Smooth muscle cell (in vitro differentiated cells): Measurements from ENCODE around the gene ARID5B. TPM values are rescaled to one million over a fixed set of nuclear protein-coding genes. Genes with fewer than 3 reads are reported as not detected.

Experiments
- DNase-seq: peaks from one replicate; lab custom pipeline; 2025; ENCODE audit not compliant: unreplicated experiment; lab: John Stamatoyannopoulos, UW
- H2AFZ ChIP-seq: fragments of 200-600 bp; sonication (generic); 2 replicates; pipeline ENCODE4 v1.6.0; 2016; ENCODE audit warnings: antibody characterized with exemption, low read depth, mild to moderate bottlenecking
- H3F3A ChIP-seq: fragments of 200-600 bp; sonication (generic); 2 replicates; pipeline ENCODE4 v1.6.0; 2017; ENCODE audit warnings: antibody characterized with exemption, low read depth
- H3K27ac ChIP-seq: fragments of 200-600 bp; sonication (generic); 2 replicates; pipeline ENCODE4 v1.5.1; 2016; ENCODE audit warnings: low read depth, mild to moderate bottlenecking
- H3K27me3 ChIP-seq: fragments of 200-600 bp; sonication (generic); 2 replicates; pipeline ENCODE4 v1.6.1; 2016; ENCODE audit warnings: low read depth, mild to moderate bottlenecking
- H3K36me3 ChIP-seq: fragments of 200-600 bp; sonication (generic); 2 replicates; pipeline ENCODE4 v1.5.1; 2016; ENCODE audit warnings: low read depth
- H3K4me1 ChIP-seq: fragments of 200-600 bp; sonication (generic); 2 replicates; pipeline ENCODE4 v1.5.1; 2016; ENCODE audit warnings: low read depth
- H3K4me2 ChIP-seq: fragments of 200-600 bp; sonication (generic); 2 replicates; pipeline ENCODE4 v1.6.0; 2016; ENCODE audit warnings: mild to moderate bottlenecking
- H3K4me3 ChIP-seq: fragments of 200-600 bp; sonication (generic); 2 replicates; pipeline ENCODE4 v1.5.1; 2016; ENCODE audit warnings: mild to moderate bottlenecking
- H3K79me2 ChIP-seq: fragments of 200-600 bp; sonication (generic); 2 replicates; pipeline ENCODE4 v1.6.0; 2016; ENCODE audit warnings: low read depth, mild to moderate bottlenecking
- H3K9ac ChIP-seq: fragments of 200-600 bp; sonication (generic); 2 replicates; pipeline ENCODE4 v1.6.0; 2016; ENCODE audit warnings: low read depth
- H3K9me3 ChIP-seq: fragments of 200-600 bp; sonication (generic); replicated peaks from 2 replicates; pipeline ENCODE4 v1.5.1; 2016; ENCODE audit warnings: low read depth
- H4K20me1 ChIP-seq: fragments of 200-600 bp; sonication (generic); 2 replicates; pipeline ENCODE4 v1.6.0; 2016; ENCODE audit warnings: low read depth
- CTCF ChIP-seq: fragments of 200-600 bp; sonication (generic); IDR thresholded peaks from 2 replicates; pipeline ENCODE4 v1.5.1; 2017; ENCODE audit warnings: borderline replicate concordance, mild to moderate bottlenecking, antibody characterized with exemption; ENCODE audit not compliant: insufficient read depth, poor library complexity, severe bottlenecking
- WGBS: methylation state at CpG from one replicate; pipeline ENCODE4 v1.1.7; 2016; ENCODE audit warnings: low lambda C conversion rate; 5-methylcytosine and 5-hydroxymethylcytosine counted together
- polyA plus RNA-seq: library from polyadenylated mRNA; unstranded; fragments of >200 nt; fragmentation: Nextera tagmentation; extraction: Ambion mirVana; gene quantifications from 2 replicates; pipeline ENCODE4 v1.2.1, GENCODE V29; 2016
- total RNA-seq: library from RNA; depleted of rRNA; stranded (reverse); fragments of >200 nt; gene quantifications from 2 replicates; pipeline ENCODE4 v1.2.3, GENCODE V29; 2014

ARID5B gene
- total and polyA plus RNA-seq, 2 experiments from 2014 or later = 49.0 to 67.6 TPM

DNA sequence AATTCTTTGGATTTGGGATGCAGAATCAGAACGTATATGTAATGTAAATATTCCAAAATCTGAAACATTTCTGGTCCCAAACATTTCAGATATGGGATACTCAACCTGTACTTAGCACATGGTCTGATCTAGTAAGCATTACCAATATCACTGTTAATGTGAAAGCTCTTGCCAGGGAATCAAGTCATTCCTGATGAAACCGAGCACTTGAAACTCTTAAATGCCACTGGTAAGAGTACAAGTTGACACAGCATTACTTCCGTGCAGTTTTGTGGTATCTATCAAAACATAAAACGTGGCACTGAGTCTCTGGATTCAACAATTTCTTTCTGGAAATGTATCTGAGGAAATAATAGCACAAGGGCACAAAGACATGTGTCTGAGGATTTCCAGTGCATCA, 211.5 kb downstream of the ARID5B start:
- Histone ChIP-seq H4K20me1 (no peaks in the 10 kb centered on the region), H3K4me3 (no peak overlapping the region), H3K36me3 (no peaks in the 10 kb centered on the region), H3K27ac (no peak overlapping the region), H3K27me3 (no peaks in the 10 kb centered on the region), H3K4me1 (no peaks in the 10 kb centered on the region), H2AFZ (no peak overlapping the region), H3K9ac (no peak overlapping the region), H3K9me3 (no peaks in the 10 kb centered on the region), H3K79me2 (no peaks in the 10 kb centered on the region), H3K4me2 (no peak overlapping the region), H3F3A (no peaks in the 10 kb centered on the region)
- TF ChIP-seq CTCF = no peak
- WGBS = 81% methylated on average over 4 of the region's 4 CpGs
- DNase-seq = no peak

GRCh38 chr10:62113680-62114079, 212.2 kb downstream of the ARID5B start:
- no peaks in the 10 kb centered on the region for H4K20me1 ChIP-seq
- no peaks in the 10 kb centered on the region for H3K36me3 ChIP-seq
- 89% methylated on average over 4 of the region's 4 CpGs for WGBS
- no peaks in the 10 kb centered on the region for H3K27me3 ChIP-seq
- no peak overlapping the region for H3K27ac ChIP-seq
- no peaks in the 10 kb centered on the region for H3K4me1 ChIP-seq
- H3K79me2 ChIP-seq = no peaks in the 10 kb centered on the region
- TF ChIP-seq CTCF = no peak
- DNase-seq = no peak
- no peak overlapping the region for H3K4me3 ChIP-seq
- H3K9me3 ChIP-seq = no peaks in the 10 kb centered on the region
- no peak overlapping the region for H3K9ac ChIP-seq
- H2AFZ ChIP-seq = no peak overlapping the region
- no peak overlapping the region for H3K4me2 ChIP-seq
- no peaks in the 10 kb centered on the region for H3F3A ChIP-seq

DNA sequence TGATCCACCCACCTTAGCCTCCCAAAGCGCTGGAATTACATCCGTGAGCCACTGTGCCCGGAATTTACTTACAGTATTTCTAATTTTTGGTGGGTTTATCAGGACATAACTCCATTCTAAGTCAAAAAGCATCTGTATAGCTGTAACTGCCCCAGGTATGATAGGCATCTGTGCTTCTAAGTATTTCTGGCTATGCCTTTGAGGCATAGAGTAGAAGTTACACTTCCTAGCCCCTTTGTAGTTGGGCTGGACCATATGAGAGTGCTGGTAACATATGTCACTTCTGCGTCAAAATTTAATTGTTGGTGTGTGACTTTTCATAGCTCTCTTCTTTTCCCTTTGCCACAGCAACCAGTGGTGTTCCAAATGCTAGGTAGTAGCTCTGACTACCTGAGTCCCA, 213.8 kb downstream of the ARID5B start:
- Histone ChIP-seq H3K4me3 (no peak overlapping the region), H3K4me1 (no peaks in the 10 kb centered on the region), H3K4me2 (no peak overlapping the region), H3K36me3 (no peaks in the 10 kb centered on the region), H4K20me1 (no peaks in the 10 kb centered on the region), H3K9me3 (no peaks in the 10 kb centered on the region), H2AFZ (no peak overlapping the region), H3K9ac (no peak overlapping the region), H3F3A (no peaks in the 10 kb centered on the region), H3K27me3 (no peaks in the 10 kb centered on the region), H3K27ac (no peak overlapping the region), H3K79me2 (no peaks in the 10 kb centered on the region)
- 94% methylated on average over 4 of the region's 4 CpGs for WGBS
- DNase-seq = no peak
- TF ChIP-seq CTCF = no peak

- no peak for TF ChIP-seq CTCF
- Histone ChIP-seq H3K4me1 (no peaks in the 10 kb centered on the region), H3K9me3 (no peaks in the 10 kb centered on the region), H3F3A (no peaks in the 10 kb centered on the region), H3K79me2 (no peaks in the 10 kb centered on the region), H3K4me3 (no peak overlapping the region), H2AFZ (no peak overlapping the region), H3K9ac (no peak overlapping the region), H4K20me1 (no peaks in the 10 kb centered on the region), H3K36me3 (no peaks in the 10 kb centered on the region), H3K4me2 (no peak overlapping the region), H3K27me3 (no peaks in the 10 kb centered on the region), H3K27ac (no peak overlapping the region)
- WGBS = 91% methylated on average over 5 of the region's 5 CpGs
- no peak for DNase-seq
These were observed 214.3 kb downstream of the ARID5B start for GRCh38 chr10:62115842-62116241.
